Stimulated activated CD4-positive, alpha-beta T cell treated with anti-CD3 and anti-CD28 coated beads, TNF-alpha, amount 100 ng/mL, for 4 hours (primary cell): ENCODE results near the gene PCYOX1L.

Experiments used
- DNase-seq, 3 experiments: peaks; one replicate each; pipeline ENCODE4 v3.0.0-alpha.2; 2020; ENCODE audit warnings: low read depth in 3 of 3

Gene PCYOX1L

DNA sequence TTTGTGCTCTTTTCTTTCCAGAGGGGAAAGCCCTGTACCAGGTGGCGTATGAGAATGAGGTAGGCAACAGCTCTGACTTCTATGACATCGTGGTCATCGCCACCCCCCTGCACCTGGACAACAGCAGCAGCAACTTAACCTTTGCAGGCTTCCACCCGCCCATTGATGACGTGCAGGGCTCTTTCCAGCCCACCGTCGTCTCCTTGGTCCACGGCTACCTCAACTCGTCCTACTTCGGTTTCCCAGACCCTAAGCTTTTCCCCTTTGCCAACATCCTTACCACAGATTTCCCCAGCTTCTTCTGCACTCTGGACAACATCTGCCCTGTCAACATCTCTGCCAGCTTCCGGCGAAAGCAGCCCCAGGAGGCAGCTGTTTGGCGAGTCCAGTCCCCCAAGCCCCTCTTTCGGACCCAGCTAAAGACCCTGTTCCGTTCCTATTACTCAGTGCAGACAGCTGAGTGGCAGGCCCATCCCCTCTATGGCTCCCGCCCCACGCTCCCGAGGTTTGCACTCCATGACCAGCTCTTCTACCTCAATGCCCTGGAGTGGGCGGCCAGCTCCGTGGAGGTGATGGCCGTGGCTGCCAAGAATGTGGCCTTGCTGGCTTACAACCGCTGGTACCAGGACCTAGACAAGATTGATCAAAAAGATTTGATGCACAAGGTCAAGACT is 10.3 kb downstream of the PCYOX1L start:
- DNase-seq: no peak

DNA sequence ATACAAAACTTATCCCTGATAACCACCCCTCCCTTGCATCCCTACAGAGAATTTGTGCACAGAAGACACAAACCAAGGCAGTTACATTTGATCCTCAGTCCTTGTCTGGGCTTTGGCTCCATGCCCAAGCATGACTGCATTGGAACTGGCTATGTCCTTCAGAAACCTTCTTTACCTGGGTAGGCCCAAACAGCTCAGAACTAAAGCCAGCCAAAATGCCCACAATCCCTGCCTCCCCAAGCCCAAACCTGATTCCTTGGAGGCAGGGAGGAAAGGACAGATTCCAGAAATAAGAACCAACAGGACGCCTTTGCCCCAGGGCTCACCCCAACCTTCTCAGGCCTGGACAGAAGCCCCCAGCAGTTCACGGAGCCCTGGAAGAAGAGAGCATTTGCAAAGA is 13.0 kb downstream of the PCYOX1L start:
- no peak for DNase-seq

DNA sequence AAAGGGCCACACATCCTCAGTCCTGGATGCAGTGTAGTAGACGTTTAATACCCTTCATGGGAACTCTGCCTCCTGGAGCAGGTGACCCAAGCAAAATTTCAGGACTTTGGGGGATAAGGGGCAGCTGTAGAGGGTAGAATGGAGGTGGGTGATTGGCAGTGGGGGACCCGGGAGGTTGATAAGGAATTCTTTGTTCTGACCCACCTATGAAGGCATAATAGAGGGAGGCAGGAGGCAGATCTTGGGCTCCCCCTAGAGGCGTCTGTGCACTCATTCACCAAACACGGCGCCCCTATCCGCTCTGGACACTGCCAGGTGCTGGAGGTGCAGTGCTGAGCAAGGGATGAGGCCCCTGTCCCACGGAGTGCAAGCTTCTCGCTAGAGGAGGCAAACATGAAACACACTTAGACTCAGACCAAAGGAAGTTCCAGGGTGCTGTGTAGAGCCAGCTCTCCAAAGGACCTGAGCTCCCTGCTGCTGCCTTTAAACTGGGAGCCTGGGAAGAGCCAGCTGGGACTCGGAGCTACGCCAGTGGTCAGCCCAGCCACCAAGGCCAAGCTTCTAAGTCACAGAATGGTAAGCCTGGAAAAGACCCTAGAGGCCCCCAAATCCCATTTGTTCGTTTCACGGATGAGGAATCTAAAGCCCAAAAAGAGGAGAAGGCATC is 13.6 kb downstream of the PCYOX1L start:
- peak; percentile 33 to 52 (median 43) for DNase-seq

DNA sequence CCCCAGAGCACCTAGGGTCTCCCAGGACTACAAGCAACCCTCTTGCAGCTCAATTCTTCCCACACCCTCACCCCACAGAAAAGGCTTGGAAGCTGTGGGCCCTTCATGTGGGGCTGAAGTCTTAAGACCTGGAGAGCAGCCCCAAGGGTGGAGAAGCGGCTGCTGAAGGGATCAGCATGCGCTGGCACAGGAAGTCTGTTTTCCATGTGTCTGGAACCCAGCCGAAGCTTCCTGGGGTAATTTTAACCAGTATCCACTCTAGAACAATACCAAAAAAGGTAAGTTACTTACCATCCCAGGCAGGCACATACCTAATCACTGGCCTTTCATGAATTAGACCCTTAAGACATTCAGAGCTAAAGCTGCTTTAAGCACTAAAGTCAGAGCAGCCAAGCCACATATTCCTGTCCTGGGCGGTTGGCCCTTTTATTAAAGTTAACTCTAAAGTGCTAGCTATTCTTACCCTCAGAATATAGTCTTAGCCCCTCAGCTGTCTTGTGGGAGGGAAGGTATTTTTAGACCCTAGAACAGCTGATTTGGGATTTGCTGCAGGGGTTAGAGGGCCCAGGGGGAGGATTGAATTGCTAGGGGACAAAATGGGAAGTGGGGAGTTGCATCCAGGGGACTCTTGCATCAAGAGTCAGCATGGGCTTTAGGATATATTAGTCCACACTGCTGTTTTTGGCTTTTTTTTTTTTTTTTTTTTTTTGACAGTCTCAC is 14.4 kb downstream of the PCYOX1L start:
- no peak for DNase-seq

DNA sequence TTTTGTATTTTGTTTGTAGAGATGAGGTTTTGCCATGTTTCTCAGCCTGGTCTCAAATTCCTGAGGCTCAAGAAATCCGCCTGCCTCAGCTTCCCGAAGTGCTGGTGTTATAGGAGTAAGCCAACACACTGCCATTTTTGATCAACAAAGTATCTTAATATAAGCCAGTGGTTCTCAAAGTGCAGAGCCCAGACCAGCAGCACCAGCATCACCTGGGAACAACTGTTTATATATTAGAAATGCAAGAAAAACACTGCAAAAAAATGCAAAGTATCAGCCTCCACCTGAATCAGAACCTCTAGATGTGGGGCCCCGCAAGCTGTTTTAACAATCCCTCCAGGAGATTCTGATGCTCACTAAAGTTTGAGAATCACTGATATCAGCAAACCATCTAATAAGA is 15.1 kb downstream of the PCYOX1L start:
- DNase-seq: no peak

DNA sequence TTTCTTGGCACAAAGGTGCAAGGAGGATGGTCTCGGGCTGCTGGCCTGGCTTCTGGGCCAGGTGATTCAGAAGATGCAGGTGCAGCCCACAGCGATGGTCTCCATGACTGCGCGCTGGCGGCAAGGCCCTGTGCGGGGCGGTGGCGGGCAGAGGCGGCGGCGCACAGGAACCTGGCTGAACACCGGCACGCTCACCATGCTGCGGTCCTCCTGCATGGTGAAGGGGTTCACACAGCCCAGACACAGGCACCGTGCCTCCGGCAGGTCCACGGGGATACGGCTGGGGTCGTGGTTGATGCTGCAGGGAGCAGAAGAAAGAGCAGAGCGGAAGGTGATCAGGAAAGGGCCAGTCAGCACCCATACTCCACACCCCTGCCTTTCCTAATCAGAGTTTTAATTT is 16.5 kb downstream of the PCYOX1L start:
- no peak for DNase-seq

DNA sequence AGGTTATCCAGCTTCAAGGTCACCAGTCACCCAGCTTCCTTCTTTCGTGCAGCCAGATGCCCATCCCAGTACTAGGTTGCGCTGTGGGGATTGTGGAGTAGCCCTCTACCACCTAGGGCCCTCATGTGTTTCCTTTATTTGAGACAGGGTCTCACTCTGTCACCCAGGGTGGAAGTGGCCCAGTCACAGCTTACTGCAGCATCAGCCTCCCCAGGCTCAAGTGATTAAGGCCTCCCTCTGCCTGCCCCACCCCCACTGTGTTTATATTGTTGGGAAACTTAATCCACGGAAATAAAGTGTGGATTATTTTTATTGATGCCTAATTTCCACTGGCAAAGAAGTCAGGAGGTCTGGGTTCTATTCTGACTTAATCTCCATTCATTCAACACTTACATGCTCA is 17.0 kb downstream of the PCYOX1L start:
- DNase-seq: no peak

DNA sequence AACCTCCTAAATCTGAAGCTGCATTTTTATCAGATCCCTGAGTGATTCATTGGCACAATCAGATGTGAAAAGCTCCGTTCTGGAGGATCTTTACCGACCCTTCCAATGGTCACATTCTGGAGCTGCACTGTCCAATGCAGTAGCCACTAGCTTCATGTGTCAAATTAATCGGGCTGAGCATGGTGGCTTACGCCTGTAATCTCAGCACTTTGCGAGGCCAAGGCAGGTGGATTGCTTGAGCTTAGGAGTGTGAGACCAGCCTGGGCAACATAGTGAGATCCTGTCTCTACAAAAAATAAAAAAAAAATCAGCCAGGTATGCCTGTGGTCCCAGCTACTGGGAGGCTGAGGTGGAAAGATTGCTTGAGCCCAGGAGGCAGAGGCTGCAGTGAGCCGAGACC is 17.6 kb downstream of the PCYOX1L start:
- DNase-seq: no peak

DNA sequence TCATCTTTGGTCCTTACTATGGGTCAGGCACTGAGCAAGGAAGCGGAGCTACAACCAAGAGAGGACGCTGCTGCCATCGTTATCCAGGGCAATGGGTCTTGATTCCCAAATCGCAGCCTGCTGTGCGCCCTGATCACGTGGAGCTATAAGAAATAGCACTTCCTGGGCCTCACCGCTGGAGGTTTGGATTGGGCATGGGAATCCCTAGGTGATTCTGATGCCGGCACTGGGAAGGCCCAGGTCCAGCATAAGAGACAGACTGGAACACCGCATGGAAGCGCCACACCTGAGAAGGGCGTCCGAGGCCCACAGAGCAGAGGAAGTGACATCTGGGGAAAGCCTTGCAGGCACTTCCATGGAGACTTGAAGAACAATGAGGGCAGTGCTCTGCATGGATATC is 18.3 kb downstream of the PCYOX1L start:
- no peak for DNase-seq

DNA sequence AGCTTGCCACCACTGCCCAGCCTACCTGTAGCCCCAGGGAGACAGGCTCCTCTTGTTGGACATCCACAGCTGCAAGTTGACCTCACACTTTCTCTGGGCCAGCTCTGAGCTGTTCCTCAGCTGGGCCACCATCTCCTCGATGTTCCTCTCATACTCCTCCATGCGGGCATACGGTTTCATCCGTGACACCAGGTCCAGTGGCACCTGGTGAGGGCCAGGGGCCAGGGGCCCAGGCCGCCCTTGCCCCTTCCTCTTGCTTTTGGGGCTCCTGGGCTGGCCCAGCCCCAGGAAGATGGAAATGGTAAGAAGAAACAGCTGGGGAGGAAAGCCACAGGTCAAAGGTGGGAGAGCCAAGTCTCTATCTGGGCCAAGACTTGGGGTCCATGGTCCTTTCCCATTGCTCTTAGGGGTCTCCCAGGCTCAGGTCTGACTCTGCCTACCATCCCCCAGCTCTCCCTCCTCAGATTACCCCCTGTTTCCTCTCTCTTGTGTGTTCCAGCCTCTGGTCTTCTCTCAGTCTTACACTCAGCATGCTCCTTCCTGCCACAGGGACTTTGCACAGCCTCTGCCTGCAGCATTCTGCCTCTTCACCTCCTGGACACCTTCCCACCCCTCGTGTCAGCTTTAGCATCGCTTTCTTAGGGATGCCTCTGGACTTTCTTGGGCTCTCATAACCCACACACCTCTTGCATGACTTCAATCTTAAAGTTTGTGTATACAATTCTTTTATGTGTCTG is 19.0 kb downstream of the PCYOX1L start:
- DNase-seq: no peak

DNA sequence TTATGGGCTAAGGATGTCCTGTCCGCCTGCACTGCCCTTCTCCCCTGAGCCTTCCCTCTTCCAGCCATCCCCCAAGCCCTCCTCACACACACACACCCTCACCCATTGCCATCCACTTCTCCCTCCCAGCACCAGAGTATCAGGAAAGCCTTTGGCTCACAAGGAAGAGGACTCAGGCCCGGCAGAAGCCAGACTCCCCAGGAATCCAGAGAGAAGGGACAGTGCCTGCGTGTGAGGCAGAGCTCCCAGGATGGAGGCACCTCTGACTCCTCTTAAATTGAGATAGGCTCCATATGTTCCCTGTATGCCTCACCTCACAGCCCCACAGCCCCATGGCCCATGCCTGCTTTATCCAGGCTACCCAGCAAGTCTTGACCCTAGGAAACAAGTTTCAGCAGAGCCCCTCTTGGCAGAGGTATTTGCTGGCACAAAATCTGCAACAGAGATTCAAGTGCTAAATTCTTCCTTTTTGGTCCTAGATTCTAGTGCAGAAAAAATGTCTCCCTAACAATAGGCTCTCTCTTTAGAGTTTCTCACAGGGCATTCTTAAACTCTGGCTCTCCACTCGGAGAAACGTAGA is 20.5 kb downstream of the PCYOX1L start:
- no peak for DNase-seq

DNA sequence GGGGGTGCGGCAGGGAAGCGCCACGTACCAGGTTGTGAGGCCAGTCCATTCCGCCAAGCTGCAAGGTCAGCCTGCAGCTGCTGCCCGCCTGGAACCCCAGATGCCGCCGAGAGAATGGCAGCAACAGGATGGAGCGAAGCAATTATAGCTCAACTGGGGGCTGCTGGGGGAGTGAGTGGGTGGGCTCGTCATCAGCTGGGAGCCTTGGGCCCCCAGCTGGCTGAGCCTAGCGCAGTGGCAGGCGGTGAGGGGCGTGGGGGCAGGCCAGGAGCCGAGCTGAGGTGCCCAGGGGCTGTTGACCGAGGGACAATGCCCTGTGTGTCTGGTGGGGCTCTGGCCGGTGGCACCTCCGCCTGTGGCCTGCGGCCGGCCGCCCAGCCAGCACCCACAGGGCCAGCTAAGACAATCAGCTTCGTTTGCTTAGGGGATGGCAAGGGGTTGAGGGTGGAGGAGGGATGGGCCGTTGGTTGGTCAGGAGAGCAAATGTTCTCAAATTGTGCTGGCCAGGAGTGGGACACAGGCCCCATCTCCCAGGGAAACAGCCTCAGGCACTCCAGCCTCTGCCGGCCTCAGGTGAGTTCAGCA is 21.4 kb downstream of the PCYOX1L start, which contains the start of gene IL17B:
Gene IL17B (minus strand): TSS at position 116 of the 585 bp plus-strand sequence. CDS start 67 bp downstream, at position 49.
- DNase-seq: no peak

DNA sequence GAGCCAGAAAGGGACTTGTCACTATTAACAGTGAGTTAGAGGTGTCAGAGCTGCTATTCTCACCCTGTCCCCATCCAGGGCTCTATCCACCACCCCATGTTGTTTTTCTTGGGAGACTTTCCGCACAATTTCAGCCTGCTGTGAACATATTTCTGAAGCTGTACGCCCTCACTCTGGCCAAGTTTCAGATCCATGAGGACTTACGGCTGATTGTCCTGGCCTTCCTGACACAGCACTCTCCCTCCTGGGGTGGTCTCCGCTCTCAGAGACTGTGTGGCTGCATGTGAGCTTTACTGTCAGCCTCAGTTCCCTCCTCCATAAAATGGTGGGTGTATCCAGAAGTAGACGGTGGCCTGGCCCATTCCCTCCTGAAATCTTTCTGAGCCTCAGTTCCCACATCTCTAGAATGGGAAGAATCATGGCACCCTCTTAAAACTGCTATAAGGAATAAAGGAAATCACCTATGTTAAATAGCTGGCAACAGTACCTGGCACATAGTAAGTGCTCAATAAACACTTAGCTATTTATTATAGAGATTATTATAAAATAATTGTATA is 22.1 kb downstream of the PCYOX1L start:
- no peak for DNase-seq

DNA sequence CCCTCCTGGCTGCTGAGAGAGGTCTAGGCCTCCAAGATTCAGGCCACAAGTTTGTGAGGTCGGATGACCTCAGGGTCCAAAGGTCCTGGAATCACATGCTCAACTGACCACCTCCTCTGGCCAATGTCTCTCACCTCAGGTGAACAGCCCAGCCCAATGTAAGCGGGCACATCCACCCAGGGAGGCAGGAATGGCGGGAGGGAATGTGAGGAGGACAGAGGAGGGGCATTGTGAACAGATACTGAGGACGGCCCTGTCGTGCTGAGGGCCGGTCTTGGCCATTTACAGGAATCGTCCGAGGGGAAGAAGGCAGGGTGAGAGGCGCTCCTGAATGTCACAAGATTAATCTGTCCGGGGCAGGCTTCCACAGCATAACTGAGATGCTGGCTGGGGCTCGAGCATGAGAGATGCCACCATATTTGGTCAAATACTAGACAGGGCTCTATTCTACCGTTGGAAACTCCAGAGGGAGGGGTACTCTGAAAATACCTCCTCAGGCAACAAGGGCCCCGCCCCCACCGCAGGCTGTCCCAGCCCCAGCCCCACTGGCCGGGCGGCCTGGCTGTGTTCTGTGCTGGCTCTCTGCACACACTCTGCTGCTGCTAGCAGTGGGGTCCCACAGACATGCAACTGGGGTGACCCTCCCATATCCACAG is 22.7 kb downstream of the PCYOX1L start:
- no peak for DNase-seq

DNA sequence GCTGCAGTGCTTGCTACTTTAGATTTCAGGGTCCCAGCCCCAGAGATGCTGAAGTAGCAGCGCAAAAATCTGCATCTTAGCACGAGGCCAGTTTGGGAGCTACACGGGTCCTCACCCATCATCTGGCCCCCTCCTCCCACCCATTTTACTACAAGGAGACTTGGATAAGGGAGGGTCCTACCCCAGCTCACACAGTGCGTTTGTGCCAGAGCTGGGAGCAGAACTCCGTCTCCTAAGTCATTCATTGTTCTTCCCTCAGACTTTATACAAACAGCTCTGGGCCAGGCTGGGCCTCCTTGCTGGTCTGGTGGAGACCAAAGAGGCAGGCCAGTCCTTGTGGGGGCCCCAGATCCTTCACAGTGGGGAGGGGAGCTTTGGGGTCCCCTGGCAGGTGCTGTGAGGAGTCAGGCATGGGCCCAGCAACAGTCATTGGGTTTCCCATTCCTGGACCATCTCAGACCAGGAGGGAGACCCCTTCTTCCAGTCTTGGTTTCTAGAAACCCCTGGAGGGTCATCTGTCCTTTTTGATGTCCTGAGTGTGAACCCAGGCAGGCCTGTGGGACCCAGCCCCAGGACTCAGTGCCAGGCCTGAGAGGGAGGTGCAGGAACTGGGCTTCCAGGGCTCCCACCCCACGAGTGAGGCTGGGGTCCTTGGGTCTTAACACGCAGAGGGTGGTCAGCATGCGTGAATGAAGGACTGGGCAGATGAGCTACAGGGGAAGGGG is 23.6 kb downstream of the PCYOX1L start:
- DNase-seq: no peak

DNA sequence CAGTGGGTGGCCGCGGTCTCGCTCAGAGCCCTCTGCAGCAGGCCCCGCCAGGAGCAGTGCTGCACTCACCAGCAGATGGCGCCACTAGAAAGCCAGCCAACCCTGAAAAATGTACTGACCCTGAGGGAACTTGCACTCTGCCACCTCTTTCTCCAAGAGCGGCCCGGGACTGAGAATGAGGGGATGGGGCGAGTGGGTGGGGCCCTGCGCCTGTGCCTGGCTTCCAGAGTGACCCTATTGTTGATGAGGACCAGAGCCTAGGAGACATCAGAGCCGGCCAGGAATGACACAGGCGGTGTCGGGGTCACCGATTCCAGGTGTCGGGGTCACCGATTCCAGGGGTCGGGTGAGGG is 24.1 kb downstream of the PCYOX1L start:
- peak; percentile 40 to 70 (median 61) for DNase-seq

DNA sequence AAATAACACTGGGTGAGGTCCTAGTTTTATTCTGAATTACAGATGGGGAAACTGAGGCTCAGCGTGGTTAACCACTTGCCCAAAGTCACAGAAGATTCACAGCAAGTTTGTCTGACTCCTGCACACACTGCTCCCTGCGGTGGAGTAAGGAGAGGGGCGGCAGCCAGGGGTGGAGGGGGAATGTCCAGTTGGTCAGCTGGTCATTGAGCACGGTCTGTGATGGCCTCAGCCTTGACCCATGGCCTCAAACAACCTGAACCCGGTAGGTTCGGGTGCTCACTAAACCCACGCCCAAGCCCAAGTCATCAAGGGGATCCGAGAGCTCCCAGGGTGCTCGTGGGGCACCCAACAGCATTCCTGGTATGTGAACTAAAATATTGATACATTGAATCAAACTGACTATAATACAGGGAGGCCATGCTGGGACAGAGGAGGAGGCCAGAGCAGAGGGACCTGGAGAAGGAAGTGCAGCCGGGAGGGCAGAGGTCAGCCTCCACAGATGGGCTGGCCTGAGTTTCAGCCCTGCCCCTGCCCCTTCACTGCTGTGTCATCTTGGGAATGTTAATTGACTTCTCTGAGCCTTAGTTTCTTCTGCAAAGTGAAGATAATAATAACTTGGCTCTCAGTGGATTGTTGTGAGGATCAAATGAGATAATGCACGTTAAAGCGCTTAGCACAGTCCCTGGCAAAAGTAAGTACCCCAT is 24.8 kb downstream of the PCYOX1L start:
- DNase-seq: no peak

DNA sequence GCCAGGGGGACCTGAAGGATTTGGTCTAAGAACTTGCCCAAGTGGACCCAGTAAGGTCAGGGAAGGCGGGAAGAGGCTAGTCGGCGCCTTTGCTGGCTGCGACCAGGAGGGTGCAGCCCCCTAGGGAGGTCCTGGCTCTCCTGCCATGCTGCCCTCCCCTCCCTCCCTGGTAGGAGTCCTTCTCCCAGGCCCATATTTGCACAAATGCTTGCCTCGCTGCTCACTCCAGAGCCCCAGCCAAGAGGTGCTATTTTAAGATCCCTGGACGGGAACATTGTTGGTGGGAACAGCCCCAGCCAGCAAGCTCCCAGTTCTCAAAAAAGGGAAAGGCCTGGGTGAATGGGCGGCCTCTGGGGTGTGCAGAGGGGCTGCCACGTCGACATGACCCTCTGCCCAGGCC is 25.6 kb downstream of the PCYOX1L start:
- no peak for DNase-seq

DNA sequence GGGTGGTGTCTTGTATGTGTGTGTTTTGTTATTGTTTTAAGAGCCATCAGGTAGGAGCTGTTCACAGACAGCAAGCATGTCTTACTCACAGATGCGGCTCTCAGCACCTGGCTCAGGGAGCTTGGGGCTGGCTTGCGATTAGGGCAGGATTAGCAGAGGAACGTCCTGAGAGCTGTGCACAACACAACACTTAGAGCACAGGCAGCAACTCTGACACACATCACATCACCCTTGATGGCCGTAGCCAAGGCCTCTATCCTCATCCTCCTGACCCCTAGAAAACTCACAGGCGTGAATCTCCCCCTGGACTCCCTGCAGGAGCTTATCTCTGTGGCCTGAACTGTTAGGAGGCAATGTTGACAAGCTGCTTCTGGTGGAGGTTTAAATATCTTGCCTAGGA is 28.3 kb downstream of the PCYOX1L start:
- no peak for DNase-seq
